Endodermal cell (in vitro differentiated cells): Measurements from ENCODE around the gene BPHL. TPM values are rescaled to one million over a fixed set of nuclear protein-coding genes. Genes with fewer than 3 reads are reported as not detected.

Source experiments
- DNase-seq: peaks from one replicate; pipeline ENCODE4 v3.0.0-alpha.2; 2017
- H3K27ac ChIP-seq: 2 replicates; pipeline ENCODE4 v1.5.1; 2013; ENCODE audit warnings: mild to moderate bottlenecking, low read depth, low read length, moderate library complexity
- H3K27me3 ChIP-seq: 2 replicates; pipeline ENCODE4 v1.6.1; 2013; ENCODE audit warnings: mild to moderate bottlenecking, low read length, moderate library complexity; ENCODE audit not compliant: insufficient read depth, control insufficient read depth, poor library complexity, severe bottlenecking
- H3K36me3 ChIP-seq: 2 replicates; pipeline ENCODE4 v1.7.0; 2013; ENCODE audit warnings: mild to moderate bottlenecking, low read length, moderate library complexity; ENCODE audit not compliant: control insufficient read depth, insufficient read depth
- H3K4me1 ChIP-seq: one replicate; pipeline ENCODE4 v1.7.0; 2013; ENCODE audit warnings: low read length; ENCODE audit not compliant: control insufficient read depth, insufficient read depth
- H3K4me3 ChIP-seq: 2 replicates; pipeline ENCODE4 v1.5.1; 2013; ENCODE audit warnings: mild to moderate bottlenecking, low read length, moderate library complexity
- H3K9ac ChIP-seq: 2 replicates; pipeline ENCODE4 v1.6.1; 2013; ENCODE audit warnings: mild to moderate bottlenecking, low read length, moderate library complexity; ENCODE audit not compliant: poor library complexity, severe bottlenecking; ENCODE audit errors: extremely low read depth
- H3K9me3 ChIP-seq: 2 replicates; pipeline ENCODE4 v1.6.1; 2013; ENCODE audit warnings: mild to moderate bottlenecking, low read length, moderate library complexity; ENCODE audit not compliant: control insufficient read depth
- H3K27ac Mint-ChIP-seq: 2 replicates; pipeline ENCODE4 v1.8.0; 2020; ENCODE audit warnings: mixed read lengths
- H3K27me3 Mint-ChIP-seq: 2 replicates; pipeline ENCODE4 v1.8.0; 2021; ENCODE audit warnings: mild to moderate bottlenecking, mixed read lengths; ENCODE audit not compliant: insufficient read depth
- H3K36me3 Mint-ChIP-seq: 2 replicates; pipeline ENCODE4 v1.8.0; 2020; ENCODE audit warnings: low read depth, mixed read lengths
- H3K4me1 Mint-ChIP-seq: 2 replicates; pipeline ENCODE4 v1.8.0; 2020; ENCODE audit warnings: mixed read lengths
- H3K4me3 Mint-ChIP-seq: 2 replicates; pipeline ENCODE4 v1.8.0; 2020; ENCODE audit warnings: mild to moderate bottlenecking, moderate library complexity, mixed read lengths
- H3K9me3 Mint-ChIP-seq: 2 replicates; pipeline ENCODE4 v1.8.0; 2020; ENCODE audit warnings: mild to moderate bottlenecking, mixed read lengths
- WGBS, 2 experiments: methylation state at CpG; one replicate each; pipeline versions ENCODE4 v1.1.5 to v1.1.7; 2013; ENCODE audit warnings: missing lambda C conversion rate in 2 of 2, mixed read lengths in 1 of 2; ENCODE audit not compliant: insufficient coverage in 1 of 2, insufficient read length in 1 of 2; 5-methylcytosine and 5-hydroxymethylcytosine counted together
- total RNA-seq, 2 donors: library from RNA; stranded (reverse); fragmentation: NEBNext Ultra II Directional in 1 of 2; extraction: Animal tissue kit (Norgen Biotek cat#: 25700) in 1 of 2; gene quantifications; 2 replicates in 1 of 2; 3 replicates in 1 of 2; pipeline ENCODE4 v1.2.1, GENCODE V29; 2021
- TF ChIP-seq, protein P1 (sequence below): fragments of 200-600 bp; sonication (generic); conservative IDR thresholded peaks from 2 replicates; pipeline ENCODE4 v1.5.0; 2021; ENCODE audit warnings: antibody characterized with exemption, mild to moderate bottlenecking

BPHL gene
- total RNA-seq, 2 donors from 2014 or later: 42.8 to 42.9 TPM

GRCh38 chr6:3190056-3190455, 71.5 kb downstream of the BPHL start:
- DNase-seq: no peak
- TF ChIP-seq, protein P1, sequence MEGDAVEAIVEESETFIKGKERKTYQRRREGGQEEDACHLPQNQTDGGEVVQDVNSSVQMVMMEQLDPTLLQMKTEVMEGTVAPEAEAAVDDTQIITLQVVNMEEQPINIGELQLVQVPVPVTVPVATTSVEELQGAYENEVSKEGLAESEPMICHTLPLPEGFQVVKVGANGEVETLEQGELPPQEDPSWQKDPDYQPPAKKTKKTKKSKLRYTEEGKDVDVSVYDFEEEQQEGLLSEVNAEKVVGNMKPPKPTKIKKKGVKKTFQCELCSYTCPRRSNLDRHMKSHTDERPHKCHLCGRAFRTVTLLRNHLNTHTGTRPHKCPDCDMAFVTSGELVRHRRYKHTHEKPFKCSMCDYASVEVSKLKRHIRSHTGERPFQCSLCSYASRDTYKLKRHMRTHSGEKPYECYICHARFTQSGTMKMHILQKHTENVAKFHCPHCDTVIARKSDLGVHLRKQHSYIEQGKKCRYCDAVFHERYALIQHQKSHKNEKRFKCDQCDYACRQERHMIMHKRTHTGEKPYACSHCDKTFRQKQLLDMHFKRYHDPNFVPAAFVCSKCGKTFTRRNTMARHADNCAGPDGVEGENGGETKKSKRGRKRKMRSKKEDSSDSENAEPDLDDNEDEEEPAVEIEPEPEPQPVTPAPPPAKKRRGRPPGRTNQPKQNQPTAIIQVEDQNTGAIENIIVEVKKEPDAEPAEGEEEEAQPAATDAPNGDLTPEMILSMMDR: no peak
- H3K9ac ChIP-seq: no peak overlapping the region
- H3K4me1 ChIP-seq: no peaks in the 10 kb centered on the region
- Mint-ChIP-seq H3K36me3 (peaks cover 2% of the 10 kb centered on the region), H3K27me3 (no peaks in the 10 kb centered on the region), H3K4me3 (no peak overlapping the region), H3K9me3 (peaks cover 13% of the 10 kb centered on the region), H3K4me1 (peaks cover 8% of the 10 kb centered on the region), H3K27ac (no peak overlapping the region)
- no peaks in the 10 kb centered on the region for H3K27me3 ChIP-seq
- H3K27ac ChIP-seq: no peak overlapping the region
- H3K36me3 ChIP-seq: no peaks in the 10 kb centered on the region
- 72 to 87% methylated on average over 2 to 4 of the region's 4 CpGs for WGBS, 2 experiments
- peaks cover 10% of the 10 kb centered on the region for H3K9me3 ChIP-seq
- H3K4me3 ChIP-seq: no peak overlapping the region

GRCh38 chr6:3190779-3191178, 72.3 kb downstream of the BPHL start:
- WGBS, 2 experiments: 91 to 95% methylated on average over 5 of the region's 5 CpGs
- Mint-ChIP-seq H3K36me3 (peaks cover 2% of the 10 kb centered on the region), H3K27ac (no peak overlapping the region)

DNA sequence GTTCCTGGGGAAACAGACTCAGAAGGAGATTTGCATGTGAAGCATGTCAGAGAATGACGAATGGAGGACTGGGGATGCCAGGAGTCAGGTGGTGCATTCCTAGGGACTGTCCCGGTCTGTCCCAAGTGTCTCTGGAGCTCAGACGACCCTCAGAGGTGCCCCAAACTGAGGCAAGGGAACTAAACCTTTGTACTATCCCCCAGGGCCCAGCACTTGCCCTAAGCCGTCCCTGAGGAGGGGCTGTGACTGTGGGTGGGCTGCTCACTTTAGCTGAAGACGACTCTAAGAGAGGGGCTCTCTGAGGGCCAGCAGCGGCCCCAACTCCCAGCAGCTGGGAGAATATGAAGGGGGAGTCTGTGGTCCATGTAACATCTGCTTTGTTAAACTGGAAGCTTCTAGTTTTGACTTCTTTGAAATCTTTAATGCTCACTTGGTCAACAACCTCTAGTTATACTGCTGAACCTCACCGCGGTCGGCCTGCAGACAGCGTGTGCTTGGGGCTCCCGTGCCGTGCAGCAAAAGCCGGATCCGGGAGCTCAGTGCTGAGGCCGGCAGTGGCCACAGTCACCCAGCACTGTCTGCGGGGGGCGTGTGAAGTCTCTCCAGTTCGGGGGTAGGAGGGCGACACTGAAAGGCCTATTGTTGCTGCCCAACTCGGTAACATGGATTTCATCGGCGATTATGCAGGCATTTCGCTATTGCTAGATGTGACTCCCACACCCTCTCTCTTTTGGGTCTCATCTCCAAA, 74.8 kb downstream of the BPHL start:
- H3K4me3 ChIP-seq: no peak overlapping the region
- Mint-ChIP-seq H3K9me3 (peaks cover 10% of the 10 kb centered on the region), H3K36me3 (peaks cover 2% of the 10 kb centered on the region), H3K27ac (peak overlapping the region; percentile 64), H3K27me3 (no peaks in the 10 kb centered on the region), H3K4me1 (peaks cover 8% of the 10 kb centered on the region), H3K4me3 (no peak overlapping the region)
- H3K27ac ChIP-seq: peak overlapping the region; percentile 99
- DNase-seq: peak; percentile 65
- H3K27me3 ChIP-seq: no peaks in the 10 kb centered on the region
- 57 to 77% methylated on average over 10 to 23 of the region's 23 CpGs for WGBS, 2 experiments
- H3K9me3 ChIP-seq: peaks cover 10% of the 10 kb centered on the region
- H3K36me3 ChIP-seq: no peaks in the 10 kb centered on the region
- H3K4me1 ChIP-seq: peaks cover 4% of the 10 kb centered on the region
- TF ChIP-seq, protein P1: no peak
- no peak overlapping the region for H3K9ac ChIP-seq

More at GRCh38 chr6:3190779-3191178, 72.3 kb downstream of the BPHL start:
- Mint-ChIP-seq H3K9me3 (peaks cover 13% of the 10 kb centered on the region), H3K4me3 (no peak overlapping the region), H3K27me3 (no peaks in the 10 kb centered on the region), H3K4me1 (peaks cover 8% of the 10 kb centered on the region)
- Histone ChIP-seq H3K27me3 (no peaks in the 10 kb centered on the region), H3K27ac (no peak overlapping the region), H3K9ac (no peak overlapping the region), H3K4me1 (peaks cover 4% of the 10 kb centered on the region), H3K36me3 (no peaks in the 10 kb centered on the region), H3K9me3 (peaks cover 10% of the 10 kb centered on the region), H3K4me3 (no peak overlapping the region)
- DNase-seq: no peak
- TF ChIP-seq, protein P1: no peak
